Measurements from ENCODE around the gene NAV3.
A peak's percentile ranks its signal among the peaks of the same experiment; 100 is the strongest.

NAV3 gene

DNA sequence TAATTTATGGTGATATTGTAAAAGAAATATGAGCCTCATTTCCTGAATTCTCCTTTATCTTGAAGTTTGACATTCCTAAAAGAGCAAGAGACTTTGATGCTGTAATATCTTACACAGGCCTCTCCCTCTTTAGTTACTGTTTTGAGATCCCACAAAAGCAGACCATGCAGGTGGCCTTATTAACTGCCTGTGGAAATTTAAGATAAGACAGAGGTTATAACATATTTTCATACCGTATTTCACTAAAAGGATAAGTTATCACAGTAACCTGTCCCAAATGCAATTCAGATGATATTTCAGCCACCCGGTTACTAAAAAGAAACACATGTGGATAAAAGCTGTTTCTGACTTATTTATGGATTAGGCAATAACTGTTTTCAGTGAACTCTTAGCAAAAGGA lies 150.1 kb downstream of the NAV3 start:
- no peak for DNase-seq (ENCODE audit: low spot score)

DNA sequence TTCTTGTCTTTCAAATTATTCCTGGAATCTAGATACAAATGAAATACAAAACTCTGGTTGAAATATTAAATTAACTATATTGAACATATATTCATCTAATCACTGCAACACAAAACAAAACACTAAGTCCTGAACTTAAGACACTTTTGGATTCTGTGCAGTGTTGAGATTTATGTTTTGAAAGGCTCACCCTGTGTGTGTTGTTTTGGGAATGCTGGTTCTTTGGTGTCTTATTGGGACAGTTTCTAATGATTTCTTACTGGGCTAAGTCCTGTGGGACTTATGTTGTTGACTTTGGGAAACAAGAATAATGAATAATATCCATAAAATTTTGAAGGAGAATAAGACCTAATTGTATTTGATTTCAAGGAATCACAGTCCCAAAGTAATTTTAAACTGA lies 153.2 kb downstream of the NAV3 start:
- no peak for DNase-seq (ENCODE audit: low spot score)

- DNase-seq (ENCODE audit: low spot score) = no peak
These were observed 162.1 kb downstream of the NAV3 start for GRCh38 chr12:77992760-77993159.

DNA sequence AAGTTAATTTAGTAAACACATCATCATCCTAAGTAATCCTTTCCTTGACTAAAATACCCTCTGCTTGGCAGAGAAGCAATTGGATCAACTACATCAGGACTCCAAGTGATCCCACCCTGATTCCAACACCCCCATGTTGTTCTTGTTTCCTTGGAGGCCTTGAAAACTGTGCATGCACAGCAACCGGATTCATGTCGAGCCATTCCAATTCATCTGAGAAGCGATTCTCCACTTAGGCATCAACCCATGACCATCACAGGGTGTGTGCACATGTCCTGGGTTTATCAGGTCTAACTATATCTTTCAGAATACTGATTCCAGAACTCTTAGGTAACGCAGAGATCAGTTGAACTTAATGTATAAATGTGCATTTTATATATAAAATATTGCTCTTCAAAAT lies 163.0 kb downstream of the NAV3 start:
- no peak for DNase-seq (ENCODE audit: low spot score)

- DNase-seq (ENCODE audit: low spot score) = no peak
These were observed 164.9 kb downstream of the NAV3 start for GRCh38 chr12:77995436-77996167.

DNA sequence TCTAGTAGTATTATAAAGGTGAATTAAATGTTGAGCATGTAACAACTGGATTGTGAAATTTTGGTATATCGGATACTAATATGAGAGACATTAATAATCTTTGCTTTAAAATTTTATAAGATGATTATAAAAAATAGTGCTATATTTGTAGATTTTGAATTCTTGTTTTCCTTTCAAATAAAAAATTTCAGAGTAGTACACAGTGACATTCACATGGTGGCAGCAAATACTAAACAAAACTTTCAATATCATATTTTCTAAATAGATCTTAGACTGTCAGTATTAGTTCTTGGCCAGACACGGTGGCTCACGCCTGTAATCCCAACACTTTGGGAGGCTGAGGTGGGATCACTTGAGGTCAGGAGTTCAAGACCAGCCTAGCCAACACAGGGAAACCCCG lies 166.0 kb downstream of the NAV3 start:
- no peak for DNase-seq (ENCODE audit: low spot score)

GRCh38 chr12:77998236-77998786 lies 167.6 kb downstream of the NAV3 start:
- no peak for DNase-seq (ENCODE audit: low spot score)

GRCh38 chr12:77999074-77999715 lies 168.5 kb downstream of the NAV3 start:
- DNase-seq (ENCODE audit: low spot score) = no peak

GRCh38 chr12:78002878-78003277 lies 172.2 kb downstream of the NAV3 start:
- DNase-seq (ENCODE audit: low spot score) = no peak

DNA sequence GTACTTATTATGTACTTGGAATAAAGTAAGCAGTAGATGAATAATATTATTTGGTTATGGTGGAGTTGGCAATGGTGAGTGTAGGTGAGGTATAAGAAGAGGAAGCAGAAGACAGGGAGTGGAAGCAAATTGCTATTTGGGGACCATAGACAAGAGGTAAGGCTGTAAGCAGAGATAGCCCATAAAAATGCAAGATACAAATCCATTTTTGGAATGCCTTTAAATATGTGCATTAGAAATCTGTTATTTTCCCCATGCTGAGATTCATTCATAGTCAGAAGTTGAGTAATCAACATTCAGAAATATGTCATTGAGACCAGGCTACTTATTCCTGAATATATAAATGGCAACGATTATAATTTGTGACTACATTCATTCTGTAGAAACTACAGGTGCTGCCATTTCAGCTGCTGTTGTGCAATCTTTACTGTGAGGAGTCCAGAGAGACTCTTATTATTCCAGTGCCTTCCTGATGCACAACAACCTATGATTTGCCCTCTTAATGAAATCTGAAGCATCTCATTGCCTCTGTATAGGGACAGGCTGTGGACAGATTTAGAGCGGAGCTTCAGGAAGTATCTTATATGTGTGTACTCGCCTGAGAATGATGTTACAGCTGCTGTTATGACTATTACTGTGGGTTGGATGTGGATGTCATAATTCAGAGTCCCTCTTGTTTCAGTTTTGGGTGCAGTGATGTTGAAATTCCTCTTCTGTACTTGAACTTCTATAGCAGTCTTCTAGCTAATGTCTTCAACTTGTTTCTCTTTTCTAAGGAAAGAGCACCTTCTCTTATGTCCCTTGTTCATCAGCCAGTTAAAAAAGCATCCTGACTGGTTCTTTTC lies 173.8 kb downstream of the NAV3 start:
- no peak for DNase-seq (ENCODE audit: low spot score)

DNA sequence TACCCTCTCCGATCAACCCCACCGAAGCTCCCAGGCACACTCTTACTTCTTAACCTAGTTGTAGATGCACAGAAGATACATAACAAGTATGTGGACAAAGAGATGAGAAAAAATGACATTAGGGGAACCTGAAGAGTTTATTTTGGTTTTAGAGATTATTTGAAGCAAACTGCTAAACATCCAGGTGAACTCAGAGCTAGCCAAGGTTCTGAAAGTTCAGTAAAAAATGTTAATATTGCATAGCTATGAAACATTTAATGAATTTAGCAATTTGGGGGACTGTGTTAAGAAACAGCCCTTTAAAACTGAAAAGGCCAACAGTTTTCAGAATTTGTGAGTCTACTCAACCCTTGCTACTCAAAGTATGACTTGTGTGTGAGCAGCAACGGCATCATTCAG lies 174.4 kb downstream of the NAV3 start:
- no peak for DNase-seq (ENCODE audit: low spot score)

DNA sequence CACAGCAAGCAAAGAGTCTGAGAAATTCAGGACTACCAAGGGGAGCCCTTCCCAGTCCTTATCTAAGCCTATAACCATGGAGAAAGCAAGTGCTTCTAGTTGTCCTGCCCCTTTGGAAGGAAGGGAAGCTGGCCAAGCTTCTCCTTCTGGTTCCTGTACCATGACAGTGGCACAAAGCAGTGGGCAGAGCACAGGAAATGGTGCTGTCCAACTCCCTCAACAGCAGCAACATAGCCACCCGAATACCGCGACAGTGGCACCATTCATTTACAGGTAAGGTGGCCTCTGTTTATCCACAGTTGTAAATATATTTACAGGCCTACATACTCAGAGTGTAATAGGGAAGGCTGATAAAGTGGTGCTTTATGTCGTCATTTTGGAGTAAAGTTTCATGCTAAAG lies 176.5 kb downstream of the NAV3 start:
- DNase-seq (ENCODE audit: low spot score) = no peak

DNA sequence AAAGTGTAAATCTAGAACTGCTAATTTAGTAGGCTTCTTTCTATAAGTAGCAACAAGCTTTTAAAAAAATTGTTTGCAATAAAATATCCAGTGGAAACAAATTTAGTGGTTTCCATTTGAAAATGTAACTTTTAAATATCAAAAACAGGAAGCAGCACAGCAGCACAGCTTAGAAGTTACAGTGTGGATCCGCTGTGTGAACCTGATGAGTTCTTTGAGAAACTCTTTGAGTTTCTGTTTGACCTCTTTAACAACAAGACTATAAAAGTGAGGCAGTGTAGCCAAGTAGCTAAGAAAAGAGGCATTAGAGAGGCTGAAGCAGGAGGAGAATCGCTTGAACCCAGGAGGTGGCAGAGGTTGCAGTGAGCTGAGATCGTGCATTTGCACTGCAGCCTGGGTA lies 178.3 kb downstream of the NAV3 start:
- no peak for DNase-seq (ENCODE audit: low spot score)

DNA sequence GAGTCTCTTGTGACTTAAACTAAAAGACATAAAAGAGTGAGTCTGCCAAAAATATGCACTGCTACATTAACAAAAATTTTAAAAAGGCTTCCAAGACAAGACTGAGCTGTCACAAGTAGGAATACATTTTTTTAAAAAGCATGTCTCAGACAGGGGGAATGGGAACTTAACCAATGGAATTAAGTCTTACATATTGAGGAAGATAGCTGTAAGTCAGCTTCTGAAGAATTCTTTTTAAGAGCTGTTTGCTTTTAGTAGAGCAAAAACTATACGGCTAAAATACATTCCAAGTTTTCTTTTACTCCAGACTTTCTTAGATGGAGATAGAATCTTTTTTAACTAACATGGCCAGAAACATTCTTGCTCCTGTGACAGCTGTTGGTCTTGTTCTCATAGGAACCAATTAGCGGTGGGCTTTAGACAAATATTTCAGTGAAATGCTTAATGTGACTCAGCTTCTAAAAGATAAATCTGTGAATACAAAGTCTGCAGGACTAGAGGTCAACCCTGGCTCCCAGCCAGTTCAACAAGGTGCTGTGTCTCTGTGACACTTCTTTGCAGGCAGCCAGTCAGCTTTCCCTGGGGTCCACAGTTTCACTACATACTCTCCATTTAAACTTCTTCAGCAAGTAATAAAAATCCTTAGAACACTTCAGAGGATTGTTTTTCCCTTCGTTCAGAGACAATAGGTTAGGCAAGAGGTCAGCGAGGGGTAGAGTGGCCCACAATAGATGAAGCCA lies 187.6 kb downstream of the NAV3 start:
- DNase-seq (ENCODE audit: low spot score) = no peak

DNA sequence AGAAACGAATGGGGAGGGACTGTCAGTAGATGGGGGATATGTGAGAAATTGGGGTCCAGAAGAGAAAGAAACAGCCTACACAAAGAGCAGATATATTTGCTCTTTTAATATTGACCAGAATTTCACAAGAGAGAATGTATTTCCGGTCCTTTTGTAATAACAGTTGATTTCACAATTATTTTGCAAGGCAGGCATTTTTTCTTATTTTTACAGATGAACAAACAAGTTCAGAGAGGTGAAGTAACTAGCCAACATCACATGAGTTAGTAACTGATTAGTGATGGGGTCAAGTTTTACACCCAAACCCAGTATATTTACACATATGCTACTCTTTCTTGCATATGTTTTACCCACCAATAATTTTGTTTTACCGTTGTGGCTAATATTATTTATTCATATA lies 188.2 kb downstream of the NAV3 start:
- DNase-seq (ENCODE audit: low spot score) = no peak

DNA sequence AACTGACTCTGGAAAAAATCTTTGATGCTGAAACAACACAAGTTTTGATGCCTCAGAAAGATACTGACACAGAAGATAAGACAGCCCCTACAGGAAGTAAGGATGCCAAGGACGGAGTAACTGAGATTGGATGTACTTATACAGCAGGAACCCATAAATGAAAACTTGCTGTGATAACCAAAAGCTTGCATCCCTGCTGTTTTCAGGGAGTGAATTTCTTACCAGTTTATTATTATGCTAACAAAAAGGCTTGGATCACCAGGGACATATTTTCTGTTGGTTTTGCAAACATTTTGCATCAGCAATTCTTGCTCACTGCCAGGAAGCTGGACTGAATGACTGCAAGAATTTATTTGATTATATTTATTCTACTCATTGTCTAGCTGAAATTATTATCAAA lies 197.7 kb downstream of the NAV3 start:
- DNase-seq (ENCODE audit: low spot score) = no peak

DNA sequence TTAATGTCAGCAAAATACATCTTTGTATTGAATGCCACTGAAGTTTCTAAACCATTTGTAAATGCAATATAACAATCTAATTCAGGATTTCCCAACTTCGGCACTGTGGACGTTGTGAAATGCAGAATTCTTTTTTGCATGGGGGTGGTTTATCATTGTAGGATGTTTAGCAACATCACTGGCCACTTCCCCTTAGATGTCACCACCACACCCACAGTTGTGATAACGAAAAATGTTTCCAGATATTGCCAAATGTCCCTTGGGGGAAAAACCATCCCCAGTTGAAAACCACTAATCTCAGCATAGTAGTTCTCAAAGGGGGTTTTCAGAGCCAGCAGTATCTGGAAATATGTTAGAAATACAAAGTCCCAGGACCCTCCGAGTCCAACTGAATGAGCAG lies 203.3 kb downstream of the NAV3 start:
- peak; percentile 15 for DNase-seq (ENCODE audit: low spot score)

GRCh38 chr12:78035901-78036606 lies 205.4 kb downstream of the NAV3 start:
- DNase-seq (ENCODE audit: low spot score) = no peak

- no peak for DNase-seq (ENCODE audit: low spot score)
These were observed 206.2 kb downstream of the NAV3 start for GRCh38 chr12:78036874-78037273.

DNA sequence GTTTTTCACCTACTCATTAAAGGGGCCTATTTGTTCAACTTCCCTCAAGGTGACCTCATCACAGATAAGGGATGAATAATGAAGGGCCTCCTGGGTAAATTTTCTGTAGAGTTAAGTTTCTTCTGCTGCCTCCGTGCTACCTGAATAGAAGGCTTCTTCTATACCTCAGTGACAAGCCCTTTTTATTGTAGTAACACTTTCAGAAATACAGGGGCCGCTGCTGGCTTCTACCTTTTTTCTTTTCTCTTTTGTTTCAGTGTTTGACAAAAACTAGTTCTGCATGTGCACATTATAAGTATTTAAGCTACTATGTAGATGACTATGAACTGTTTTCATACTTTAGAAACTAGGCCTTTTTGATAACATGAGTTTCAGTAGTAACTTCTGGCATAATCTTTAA lies 207.0 kb downstream of the NAV3 start:
- no peak for DNase-seq (ENCODE audit: low spot score)

DNA sequence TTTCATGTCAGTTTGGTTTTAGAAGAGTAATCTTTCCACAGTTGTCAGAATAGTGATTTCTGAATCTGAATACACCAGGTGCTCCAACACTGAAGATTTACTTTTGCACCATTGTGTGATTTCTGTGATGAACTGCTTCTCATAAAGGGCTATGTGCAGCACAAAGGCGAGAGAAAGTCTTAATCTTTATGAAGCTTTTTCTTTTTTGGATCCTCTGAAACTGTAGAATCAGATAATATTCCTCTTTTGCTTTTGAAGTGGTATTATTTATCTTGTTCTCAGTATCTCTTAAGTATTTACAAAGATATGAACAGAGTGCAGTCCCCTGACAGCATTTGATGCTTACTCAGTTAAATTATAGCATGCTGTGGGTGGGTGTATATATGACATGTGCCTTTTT lies 207.8 kb downstream of the NAV3 start:
- no peak for DNase-seq (ENCODE audit: low spot score)

Data from HuH-7 (cell line).